Bronchial epithelial cell (primary cell): ENCODE measurements around the gene IMP4. TPM values are rescaled to one million over a fixed set of nuclear protein-coding genes. Genes with fewer than 3 reads are reported as not detected.
"Not testable (repeated sequence)": the region's sequence is repeated elsewhere in the genome, so short reads cannot be mapped to it uniquely, and the experiment has no call there.

Experiments
- DNase-seq: peaks from one replicate; pipeline ENCODE4 v3.0.0-alpha.2; 2010; ENCODE audit warnings: low read depth
- FAIRE-seq: peaks from 2 replicates; lab custom pipeline; 2011; peaks lifted over from hg19 to GRCh38; lab: Jason Lieb, UNC
- H3K27me3 ChIP-seq: 2 replicates; pipeline ENCODE4 v1.5.1; 2011; ENCODE audit warnings: low read length; ENCODE audit not compliant: control insufficient read depth, insufficient read depth
- H3K36me3 ChIP-seq: 2 replicates; pipeline ENCODE4 v1.5.1; 2011; ENCODE audit warnings: low read length; ENCODE audit not compliant: control insufficient read depth, insufficient read depth
- H3K4me3 ChIP-seq: 2 replicates; pipeline ENCODE4 v1.5.1; 2011; ENCODE audit warnings: mild to moderate bottlenecking, low read depth, low read length, control low read depth
- CTCF ChIP-seq: IDR thresholded peaks from 2 replicates; pipeline ENCODE4 v1.5.1; 2011; ENCODE audit warnings: mild to moderate bottlenecking, moderate library complexity, low read length, control low read depth, inconsistent platforms; ENCODE audit not compliant: insufficient read depth, severe bottlenecking
- total RNA-seq: library from RNA; depleted of rRNA; stranded (reverse); fragments of >200 nt; gene quantifications from 2 replicates; pipeline ENCODE4 v1.2.1, GENCODE V29; 2014

The IMP4 gene
- total RNA-seq, 1 donor from 2014 or later, result 173 TPM

DNA sequence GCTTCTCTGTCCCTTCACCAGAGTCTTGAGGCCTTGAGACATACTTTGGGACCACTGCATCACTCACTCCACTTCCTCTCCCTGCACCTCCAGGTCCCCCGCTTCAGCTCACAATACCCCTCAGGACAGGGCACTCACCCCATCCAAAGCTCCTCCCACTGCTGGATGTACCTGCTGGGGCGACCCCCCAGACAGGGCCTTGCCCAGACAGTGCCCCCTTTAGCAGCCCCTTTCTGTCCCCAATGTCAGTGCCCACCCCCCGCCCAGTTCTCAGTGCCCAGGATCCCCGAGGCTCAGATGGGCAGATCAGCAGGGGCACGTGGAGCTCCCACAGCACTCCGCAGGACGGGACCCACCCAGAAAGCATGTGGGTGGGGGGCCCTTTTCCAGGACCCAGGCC, 23.8 kb upstream of the IMP4 start:
- no peak for TF ChIP-seq CTCF
- FAIRE-seq (no peak), DNase-seq (no peak)
- Histone ChIP-seq H3K27me3 (no peaks in the 10 kb centered on the region), H3K4me3 (no peak overlapping the region), H3K36me3 (no peaks in the 10 kb centered on the region)

- Histone ChIP-seq H3K4me3 (no peak overlapping the region), H3K27me3 (no peaks in the 10 kb centered on the region), H3K36me3 (no peaks in the 10 kb centered on the region)
- peak; percentile 75 for DNase-seq
- FAIRE-seq, result peak; percentile 7
- no peak for TF ChIP-seq CTCF
Observed at GRCh38 chr2:130319536-130319935, 23.2 kb upstream of the IMP4 start.

DNA sequence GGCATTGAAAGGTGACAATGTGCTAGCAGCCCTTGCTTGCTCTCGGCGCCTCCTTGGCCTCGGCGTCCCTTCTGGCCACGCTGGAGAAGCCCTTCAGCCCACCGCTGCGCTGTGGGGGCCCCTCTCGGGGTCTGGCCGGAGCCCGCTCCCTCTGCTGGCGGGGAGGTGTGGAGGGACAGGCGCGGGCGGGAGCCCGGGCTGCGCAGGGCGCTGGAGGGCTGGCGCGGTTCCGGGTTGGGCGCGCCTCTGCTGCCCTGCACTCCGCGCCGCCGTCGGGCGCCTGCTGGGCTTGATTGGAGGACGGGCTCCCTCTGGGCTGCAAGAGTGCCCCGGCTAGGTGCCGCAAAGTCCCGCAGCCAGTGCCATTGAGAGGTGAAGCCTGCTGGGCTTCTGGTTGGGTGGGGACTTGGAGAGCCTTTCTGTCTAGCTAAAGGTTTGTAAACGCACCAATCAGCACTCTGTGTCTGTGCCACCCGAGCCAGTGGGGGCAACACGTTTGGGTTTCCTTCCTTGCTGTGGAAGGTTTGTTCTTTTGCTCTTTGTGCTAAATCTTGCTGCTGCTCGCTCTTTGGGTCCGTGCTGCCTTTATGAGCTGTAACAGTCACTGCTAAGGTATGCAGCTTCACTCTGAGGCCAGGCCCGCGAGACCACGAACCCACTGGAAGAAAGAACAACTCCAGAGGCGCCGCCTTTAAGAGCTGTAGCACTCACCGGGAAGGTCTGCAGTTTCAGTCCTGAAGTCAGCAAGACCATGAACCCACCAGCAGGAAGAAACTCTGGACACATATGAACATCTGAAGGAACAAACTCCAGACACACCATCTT, 14.8 kb upstream of the IMP4 start:
- Histone ChIP-seq H3K27me3 (no peaks in the 10 kb centered on the region), H3K36me3 (no peaks in the 10 kb centered on the region), H3K4me3 (no peak overlapping the region)
- no peak for FAIRE-seq
- DNase-seq, result peak; percentile 75
- TF ChIP-seq CTCF, result no peak

DNA sequence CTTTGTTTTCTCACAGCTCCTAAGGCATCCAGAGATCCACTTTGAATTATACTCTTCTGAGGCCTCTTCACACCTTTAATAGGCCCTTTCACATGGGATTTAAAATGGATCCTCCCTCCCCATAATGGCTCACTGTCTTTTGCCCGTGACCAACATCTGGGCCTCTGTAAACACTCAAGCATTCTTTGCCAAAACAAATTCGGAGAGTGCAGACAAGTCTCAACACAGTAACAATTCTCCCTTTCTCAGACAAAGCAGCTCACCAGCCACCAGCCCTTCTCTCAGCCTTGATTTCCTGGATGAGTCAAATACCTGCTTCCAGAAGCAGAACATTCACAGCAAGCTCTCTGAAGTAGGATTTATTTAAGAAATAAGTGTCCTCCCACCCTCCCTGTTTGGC, 14.0 kb upstream of the IMP4 start:
- Histone ChIP-seq H3K4me3 (no peak overlapping the region), H3K36me3 (no peaks in the 10 kb centered on the region), H3K27me3 (no peaks in the 10 kb centered on the region)
- FAIRE-seq (peak; percentile 97), DNase-seq (peak; percentile 97)
- TF ChIP-seq CTCF, result no peak

DNA sequence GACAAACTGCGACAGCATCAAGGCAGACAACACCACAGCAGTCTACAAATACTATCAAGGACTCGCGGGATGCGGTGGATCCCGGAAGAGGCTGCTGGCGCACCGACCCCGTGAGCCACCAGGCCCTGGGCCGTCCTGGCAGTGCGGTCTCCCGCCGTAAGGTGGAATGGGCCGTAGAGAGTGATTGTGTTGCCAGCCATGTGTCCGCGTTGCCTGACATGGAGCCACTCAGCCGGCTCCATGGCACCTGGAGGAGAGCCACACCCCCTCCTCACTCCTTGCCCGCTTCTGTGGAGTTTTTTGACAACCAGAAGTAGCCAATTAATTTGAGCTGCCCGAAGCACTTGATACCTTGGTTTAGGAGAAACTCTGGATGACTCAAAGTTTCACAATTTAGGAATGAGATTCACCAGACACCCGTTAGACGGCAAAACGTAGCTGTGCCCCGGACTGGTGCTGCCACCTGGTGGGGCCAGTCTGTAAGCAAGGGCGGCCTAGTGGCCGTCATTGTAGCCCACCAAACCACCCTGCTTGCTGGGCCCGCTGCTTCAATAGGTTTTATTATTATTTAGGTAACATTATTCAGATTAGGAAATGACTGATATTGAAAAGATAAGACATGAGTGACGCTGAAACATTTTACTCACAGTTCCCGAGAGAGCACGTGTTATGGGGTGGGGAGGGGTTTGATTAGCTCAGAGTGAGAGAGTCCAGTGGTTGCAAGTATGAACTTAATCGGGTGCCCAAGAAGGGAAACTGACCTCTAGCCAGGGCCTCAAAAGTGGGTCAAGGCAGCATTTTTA, 10.2 kb upstream of the IMP4 start:
- Histone ChIP-seq H3K36me3 (no peaks in the 10 kb centered on the region), H3K27me3 (no peaks in the 10 kb centered on the region), H3K4me3 (no peak overlapping the region)
- FAIRE-seq (no peak), DNase-seq (peak; percentile 85)
- TF ChIP-seq CTCF, result peak; percentile 96

DNA sequence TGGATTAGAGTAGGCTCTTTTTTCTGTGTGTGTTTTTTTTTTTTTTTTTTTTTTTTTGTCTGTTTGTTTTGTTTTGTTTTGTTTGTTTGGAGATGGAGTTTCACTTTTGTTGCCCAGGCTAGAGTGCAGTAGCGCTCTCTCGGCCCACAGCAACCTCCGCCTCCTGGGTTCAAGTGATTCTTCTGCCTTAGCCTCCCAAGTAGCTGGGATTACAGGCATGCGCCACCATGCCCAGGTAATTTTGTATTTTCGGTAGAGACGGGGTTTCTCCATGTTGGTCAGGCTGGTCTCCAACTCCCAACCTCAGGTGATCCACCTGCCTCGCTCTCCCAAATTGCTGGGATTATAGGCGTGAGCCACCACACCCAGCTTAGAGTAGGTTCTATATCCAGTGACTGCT, 9.4 kb upstream of the IMP4 start:
- not testable (repeated sequence) for H3K36me3 ChIP-seq, FAIRE-seq, H3K27me3 ChIP-seq

More for the DNA sequence above, 9.4 kb upstream of the IMP4 start:
- not testable (repeated sequence) for H3K4me3 ChIP-seq, DNase-seq
